HepG2 (cell line): ENCODE results near the gene KCNMA1. TPM values are rescaled to one million over a fixed set of nuclear protein-coding genes. Genes with fewer than 3 reads are reported as not detected.

ENCODE experiments used
- ATAC-seq: fragments of 200-7000 bp; cut with Tn5 transposase; 3 replicates; pipeline ENCODE4 v1.9.1; 2020; ENCODE audit warnings: mild to moderate bottlenecking, moderate library complexity
- BruUV-seq: library from RNA; stranded (reverse); fragments of 400-500 nt; replicated peaks from 2 replicates; lab custom pipeline; 2021; lab: Mats Ljungman, UMichigan
- CTCF ChIA-PET: fragments of 300-600 bp; formaldehyde crosslinking; extraction: SDS; loops from one replicate; lab custom pipeline; 2021; ENCODE audit warnings: low total read pairs, inconsistent platforms, low intra/inter-chr PET ratio; lab: Yijun Ruan, JAX
- POLR2A ChIA-PET: fragments of 350-600 bp; sonication (Branson Sonifier 250); formaldehyde crosslinking; loops from one replicate; lab custom pipeline; 2020; ENCODE audit warnings: antibody characterized with exemption, inconsistent platforms; lab: Yijun Ruan, JAX
- DNase-seq: peaks from one replicate; pipeline ENCODE4 v3.0.0-alpha.2; 2015; ENCODE audit warnings: low spot score
- FAIRE-seq: peaks from 3 replicates; lab custom pipeline; 2011; peaks lifted over from hg19 to GRCh38; lab: Jason Lieb, UNC
- H2AFZ ChIP-seq: one replicate; pipeline ENCODE4 v1.6.1; 2011; ENCODE audit warnings: low read length, inconsistent platforms
- H3K27ac ChIP-seq: fragments of 300-600 bp; 3 replicates; pipeline ENCODE4 v1.8.0; 2011; ENCODE audit warnings: mixed run types, mild to moderate bottlenecking, mixed read lengths, low read length, inconsistent platforms; ENCODE audit not compliant: insufficient read depth; ENCODE audit errors: extremely low read length
- H3K27me3 ChIP-seq, 2 experiments: fragments of 200-600 bp in 1 of 2; 2 replicates in 1 of 2; 3 replicates in 1 of 2; pipeline versions ENCODE4 v1.6.0 to v1.8.0; 2011; ENCODE audit warnings: low read length in 2 of 2, mild to moderate bottlenecking in 2 of 2, moderate library complexity in 2 of 2, inconsistent platforms in 1 of 2; ENCODE audit not compliant: insufficient read depth in 2 of 2, control insufficient read depth in 1 of 2
- H3K36me3 ChIP-seq, 2 experiments: fragments of 200-600 bp in 1 of 2; replicated peaks in 1 of 2; 2 replicates in 1 of 2; 3 replicates in 1 of 2; pipeline versions ENCODE4 v1.5.1 to v1.8.0; 2011; ENCODE audit warnings: low read length in 2 of 2, inconsistent platforms in 1 of 2; ENCODE audit not compliant: insufficient read depth in 2 of 2, control insufficient read depth in 1 of 2
- H3K4me1 ChIP-seq: 2 replicates; pipeline ENCODE4 v1.5.1; 2012; ENCODE audit warnings: low read length, inconsistent platforms; ENCODE audit not compliant: insufficient read depth
- H3K4me2 ChIP-seq: 2 replicates; pipeline ENCODE4 v1.6.0; 2011; ENCODE audit warnings: low read depth, low read length, inconsistent platforms
- H3K4me3 ChIP-seq, 3 experiments: fragments of 200-600 bp in 1 of 3; sonication (generic), shearing (Covaris generic) in 1 of 3; replicated peaks in 1 of 3; 2 replicates each; pipeline ENCODE4 v1.5.1; 2011 to 2016; ENCODE audit warnings: low read length in 3 of 3, inconsistent platforms in 2 of 3, low read depth in 2 of 3, mild to moderate bottlenecking in 2 of 3, control low read depth in 1 of 3, mixed read lengths in 1 of 3; ENCODE audit not compliant: insufficient read depth in 1 of 3
- H3K79me2 ChIP-seq: one replicate; pipeline ENCODE4 v1.6.1; 2011; ENCODE audit warnings: low read length, inconsistent platforms; ENCODE audit not compliant: insufficient read depth
- H3K9ac ChIP-seq: 2 replicates; pipeline ENCODE4 v1.6.0; 2011; ENCODE audit warnings: mild to moderate bottlenecking, low read depth, low read length, inconsistent platforms; ENCODE audit not compliant: insufficient read depth
- H3K9me3 ChIP-seq: 2 replicates; pipeline ENCODE4 v1.5.1; 2012; ENCODE audit warnings: mild to moderate bottlenecking, low read length
- H4K20me1 ChIP-seq: 2 replicates; pipeline ENCODE4 v1.6.0; 2011; ENCODE audit warnings: inconsistent platforms, mild to moderate bottlenecking, low read length, moderate library complexity; ENCODE audit not compliant: insufficient read depth
- MYNN ChIP-seq: sonication (generic); formaldehyde crosslinking; IDR thresholded peaks from 2 replicates; pipeline ENCODE4 v1.4.0; 2020; ENCODE audit warnings: mild to moderate bottlenecking, low read depth, missing genetic modification reagents
- NFE2L2 ChIP-seq: fragments of 150-350 bp; IDR thresholded peaks from 2 replicates; pipeline ENCODE4 v1.6.1; 2014; ENCODE audit warnings: low read length
- RNF2 ChIP-seq: fragments of 450-650 bp; conservative IDR thresholded peaks from 2 replicates; pipeline ENCODE4 v1.6.1; 2016; ENCODE audit warnings: low read depth
- SMAD3 ChIP-seq: sonication (generic); formaldehyde crosslinking; IDR thresholded peaks from 2 replicates; pipeline ENCODE4 v1.4.0; 2020; ENCODE audit warnings: missing genetic modification reagents
- TBX3 ChIP-seq: fragments of 450-650 bp; IDR thresholded peaks from 2 replicates; pipeline ENCODE4 v1.6.1; 2017; ENCODE audit warnings: antibody characterized with exemption, mild to moderate bottlenecking, inconsistent platforms, borderline replicate concordance
- THYN1 ChIP-seq: sonication (generic); formaldehyde crosslinking; IDR thresholded peaks from 2 replicates; pipeline ENCODE4 v1.8.1; 2023; ENCODE audit warnings: low read depth, mild to moderate bottlenecking, moderate library complexity, missing genetic modification reagents, borderline replicate concordance
- ZBTB21 ChIP-seq: sonication (generic); formaldehyde crosslinking; IDR thresholded peaks from 2 replicates; pipeline ENCODE4 v1.4.0; 2020; ENCODE audit warnings: missing genetic modification reagents
- ZBTB7A ChIP-seq: sonication (generic); formaldehyde crosslinking; IDR thresholded peaks from 2 replicates; pipeline ENCODE4 v1.8.0; 2022; ENCODE audit warnings: mild to moderate bottlenecking, missing genetic modification reagents
- ZNF552 ChIP-seq: sonication (generic); formaldehyde crosslinking; IDR thresholded peaks from 2 replicates; pipeline ENCODE4 v1.9.0; 2022; ENCODE audit warnings: missing genetic modification reagents, mild to moderate bottlenecking, borderline replicate concordance
- ZNF7 ChIP-seq: IDR thresholded peaks from 2 replicates; pipeline ENCODE4 v1.6.1; 2016; ENCODE audit warnings: missing biosample characterization, missing genetic modification reagents
- ZZZ3 ChIP-seq: sonication (generic); formaldehyde crosslinking; IDR thresholded peaks from 2 replicates; pipeline ENCODE4 v1.4.0; 2020; ENCODE audit warnings: missing genetic modification reagents, mild to moderate bottlenecking, borderline replicate concordance
- WGBS: methylation state at CpG from one replicate; pipeline ENCODE4 v1.1.6; 2017; ENCODE audit warnings: low lambda C conversion rate; 5-methylcytosine and 5-hydroxymethylcytosine counted together
- in situ Hi-C: cut with HindIII; loops from 2 replicates; pipeline ENCODE4 v1.10.0; 2017; ENCODE audit warnings: low pct_unique_long_range_greater_than_20kb; ENCODE audit not compliant: extremely low pct_ligation_motif_present
- intact Hi-C: fragments of 100-400 bp; cut with micrococcal nuclease; formaldehyde crosslinking; loops from one replicate; pipeline ENCODE4 v1.10.0; 2022; ENCODE audit not compliant: unreplicated experiment
- polyA plus RNA-seq, 8 experiments: library from polyadenylated mRNA; depleted of rRNA in 3 of 8; stranded (reverse) in 7 of 8; unstranded in 1 of 8; fragments of >200 nt; fragmentation: Illumina TruSeq in 4 of 8; extraction: Trizol in 4 of 8; gene quantifications; 2 replicates each; pipeline versions ENCODE4 v1.2.1 to v1.2.3, GENCODE V29; 2011 to 2016; ENCODE audit warnings: low read depth in 4 of 8, missing spikeins in 1 of 8, mixed read lengths in 1 of 8; ENCODE audit not compliant: insufficient read depth in 1 of 8
- total RNA-seq, 5 experiments: library from RNA; depleted of rRNA; stranded (reverse); fragments of >200 nt; fragmentation: Illumina TruSeq; extraction: Trizol; gene quantifications; 2 replicates each; pipeline ENCODE4 v1.2.3, GENCODE V29; 2016; ENCODE audit warnings: low read depth in 1 of 5
- TF ChIP-seq, protein P1 (sequence below): sonication (generic); formaldehyde crosslinking; IDR thresholded peaks from 2 replicates; pipeline ENCODE4 v1.8.1; 2023; ENCODE audit warnings: mild to moderate bottlenecking, moderate library complexity, missing genetic modification reagents
- TF ChIP-seq, protein P2 (sequence below): IDR thresholded peaks from 2 replicates; pipeline ENCODE4 v1.6.1; 2016; ENCODE audit warnings: control low read depth
- TF ChIP-seq, protein P3 (sequence below): sonication (generic); formaldehyde crosslinking; IDR thresholded peaks from 2 replicates; pipeline ENCODE4 v1.4.0; 2020; ENCODE audit warnings: mild to moderate bottlenecking, missing genetic modification reagents
- TF ChIP-seq, protein P4 (sequence below): sonication (generic); formaldehyde crosslinking; conservative IDR thresholded peaks from 2 replicates; pipeline ENCODE4 v1.4.0; 2020; ENCODE audit warnings: missing genetic modification reagents

The KCNMA1 gene
- total and polyA plus RNA-seq, 2 of the 13 experiments (the other 11 are each of a cell fraction or from before 2014, with no cell fraction given) = 0.02 TPM; not detected in 1

DNA sequence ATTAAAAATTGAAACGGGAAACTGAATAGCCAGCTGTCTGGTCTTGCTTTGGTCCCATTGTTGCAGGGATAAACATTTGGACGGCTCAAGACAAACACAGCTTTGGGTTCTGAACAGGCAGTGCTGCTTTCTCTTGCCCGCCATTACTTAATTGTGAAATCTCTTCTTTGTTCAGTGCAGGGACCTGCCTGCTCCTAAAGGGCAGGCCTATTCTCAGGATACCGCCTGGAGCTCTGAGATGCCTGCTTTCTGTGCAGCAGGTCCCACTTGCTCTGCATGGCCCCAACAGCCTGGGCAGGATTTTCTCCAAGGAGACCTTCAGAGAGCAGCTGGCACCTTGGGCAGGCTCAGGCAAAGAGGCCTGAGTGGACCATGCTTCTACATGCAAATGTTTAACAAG lies 237.6 kb downstream of the KCNMA1 start:
- FAIRE-seq (no peak), ATAC-seq (no peak), DNase-seq (no peak)
- in situ Hi-C loops = no loop called here
- no peak overlapping the region for H3K4me2 ChIP-seq
- H3K4me3 ChIP-seq = no peak overlapping the region
- no peaks in the 10 kb centered on the region for H3K9me3 ChIP-seq
- H3K9ac ChIP-seq = no peak overlapping the region
- 6% methylated on average over 4 of the region's 4 CpGs for WGBS
- H3K36me3 ChIP-seq = no peaks in the 10 kb centered on the region
- ChIA-PET CTCF (no interaction called here), POLR2A (no interaction called here)
- H3K27ac ChIP-seq = no peak overlapping the region
- H2AFZ ChIP-seq = no peak overlapping the region
- no peak for TF ChIP-seq RNF2
- no peak for TF ChIP-seq SMAD3 (CRISPR knock-in tag)
- TF ChIP-seq ZZZ3 (CRISPR knock-in tag) = no peak
- TF ChIP-seq, protein P1, sequence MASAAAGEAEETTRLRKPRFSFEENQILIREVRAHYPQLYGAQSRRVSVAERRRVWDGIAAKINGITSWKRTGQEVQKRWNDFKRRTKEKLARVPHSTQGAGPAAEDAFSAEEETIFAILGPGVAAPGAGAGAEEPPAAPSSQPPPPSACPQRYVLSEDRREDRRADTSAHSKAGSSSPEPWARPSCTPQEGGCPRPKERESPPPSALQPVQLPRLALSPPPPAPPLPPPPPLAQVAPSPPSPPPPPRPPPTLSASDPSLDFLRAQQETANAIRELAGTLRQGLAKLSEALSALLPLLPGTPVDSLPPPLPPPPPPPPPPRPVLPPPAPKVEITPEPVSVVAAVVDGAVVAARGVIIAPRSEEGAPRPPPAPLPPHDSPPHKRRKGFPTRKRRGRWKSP (CRISPR knock-in tag) = no peak
- no peak for TF ChIP-seq ZNF552 (CRISPR knock-in tag)
- TF ChIP-seq ZNF7 (CRISPR knock-in tag) = no peak
- TF ChIP-seq, protein P2, sequence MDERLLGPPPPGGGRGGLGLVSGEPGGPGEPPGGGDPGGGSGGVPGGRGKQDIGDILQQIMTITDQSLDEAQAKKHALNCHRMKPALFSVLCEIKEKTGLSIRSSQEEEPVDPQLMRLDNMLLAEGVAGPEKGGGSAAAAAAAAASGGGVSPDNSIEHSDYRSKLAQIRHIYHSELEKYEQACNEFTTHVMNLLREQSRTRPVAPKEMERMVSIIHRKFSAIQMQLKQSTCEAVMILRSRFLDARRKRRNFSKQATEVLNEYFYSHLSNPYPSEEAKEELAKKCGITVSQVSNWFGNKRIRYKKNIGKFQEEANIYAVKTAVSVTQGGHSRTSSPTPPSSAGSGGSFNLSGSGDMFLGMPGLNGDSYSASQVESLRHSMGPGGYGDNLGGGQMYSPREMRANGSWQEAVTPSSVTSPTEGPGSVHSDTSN = no peak
- no peak for TF ChIP-seq TBX3
- TF ChIP-seq, protein P3, sequence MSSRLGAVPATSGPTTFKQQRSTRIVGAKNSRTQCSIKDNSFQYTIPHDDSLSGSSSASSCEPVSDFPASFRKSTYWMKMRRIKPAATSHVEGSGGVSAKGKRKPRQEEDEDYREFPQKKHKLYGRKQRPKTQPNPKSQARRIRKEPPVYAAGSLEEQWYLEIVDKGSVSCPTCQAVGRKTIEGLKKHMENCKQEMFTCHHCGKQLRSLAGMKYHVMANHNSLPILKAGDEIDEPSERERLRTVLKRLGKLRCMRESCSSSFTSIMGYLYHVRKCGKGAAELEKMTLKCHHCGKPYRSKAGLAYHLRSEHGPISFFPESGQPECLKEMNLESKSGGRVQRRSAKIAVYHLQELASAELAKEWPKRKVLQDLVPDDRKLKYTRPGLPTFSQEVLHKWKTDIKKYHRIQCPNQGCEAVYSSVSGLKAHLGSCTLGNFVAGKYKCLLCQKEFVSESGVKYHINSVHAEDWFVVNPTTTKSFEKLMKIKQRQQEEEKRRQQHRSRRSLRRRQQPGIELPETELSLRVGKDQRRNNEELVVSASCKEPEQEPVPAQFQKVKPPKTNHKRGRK (CRISPR knock-in tag) = no peak
- TF ChIP-seq NFE2L2 = no peak
- TF ChIP-seq ZBTB7A (CRISPR knock-in tag) = no peak
- no peak for TF ChIP-seq THYN1 (CRISPR knock-in tag)
- TF ChIP-seq ZBTB21 (CRISPR knock-in tag) = no peak
- TF ChIP-seq, protein P4, sequence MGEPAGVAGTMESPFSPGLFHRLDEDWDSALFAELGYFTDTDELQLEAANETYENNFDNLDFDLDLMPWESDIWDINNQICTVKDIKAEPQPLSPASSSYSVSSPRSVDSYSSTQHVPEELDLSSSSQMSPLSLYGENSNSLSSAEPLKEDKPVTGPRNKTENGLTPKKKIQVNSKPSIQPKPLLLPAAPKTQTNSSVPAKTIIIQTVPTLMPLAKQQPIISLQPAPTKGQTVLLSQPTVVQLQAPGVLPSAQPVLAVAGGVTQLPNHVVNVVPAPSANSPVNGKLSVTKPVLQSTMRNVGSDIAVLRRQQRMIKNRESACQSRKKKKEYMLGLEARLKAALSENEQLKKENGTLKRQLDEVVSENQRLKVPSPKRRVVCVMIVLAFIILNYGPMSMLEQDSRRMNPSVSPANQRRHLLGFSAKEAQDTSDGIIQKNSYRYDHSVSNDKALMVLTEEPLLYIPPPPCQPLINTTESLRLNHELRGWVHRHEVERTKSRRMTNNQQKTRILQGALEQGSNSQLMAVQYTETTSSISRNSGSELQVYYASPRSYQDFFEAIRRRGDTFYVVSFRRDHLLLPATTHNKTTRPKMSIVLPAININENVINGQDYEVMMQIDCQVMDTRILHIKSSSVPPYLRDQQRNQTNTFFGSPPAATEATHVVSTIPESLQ = no peak
- TF ChIP-seq MYNN (CRISPR knock-in tag) = no peak
- no peaks in the 10 kb centered on the region for H3K4me1 ChIP-seq
- intact Hi-C loops = no loop called here
- no TSS peak for BruUV-seq
- H4K20me1 ChIP-seq = no peaks in the 10 kb centered on the region
- no peaks in the 10 kb centered on the region; a peak in 1 of 5 replicates for H3K27me3 ChIP-seq
- H3K79me2 ChIP-seq = no peaks in the 10 kb centered on the region
